Measurements from ENCODE around the gene KRI1. TPM values are rescaled to one million over a fixed set of nuclear protein-coding genes. Genes with fewer than 3 reads are reported as not detected.
"Not testable (repeated sequence)": the region's sequence is repeated elsewhere in the genome, so short reads cannot be mapped to it uniquely, and the experiment has no call there.

Gene KRI1
- total RNA-seq, 1 experiment from 2014 or later: 17.4 TPM

- in situ Hi-C loops (cut with HindIII; ENCODE audit: low sequenced_read_pairs); DNase-seq (ENCODE audit: low spot score): not testable (repeated sequence)
Measured at GRCh38 chr19:10526887-10527286, 38.9 kb downstream of the KRI1 start.

GRCh38 chr19:10525636-10526035 lies 40.2 kb downstream of the KRI1 start:
- in situ Hi-C loops (cut with HindIII; ENCODE audit: low sequenced_read_pairs): no loop called here
- no peak for DNase-seq (ENCODE audit: low spot score)

DNA sequence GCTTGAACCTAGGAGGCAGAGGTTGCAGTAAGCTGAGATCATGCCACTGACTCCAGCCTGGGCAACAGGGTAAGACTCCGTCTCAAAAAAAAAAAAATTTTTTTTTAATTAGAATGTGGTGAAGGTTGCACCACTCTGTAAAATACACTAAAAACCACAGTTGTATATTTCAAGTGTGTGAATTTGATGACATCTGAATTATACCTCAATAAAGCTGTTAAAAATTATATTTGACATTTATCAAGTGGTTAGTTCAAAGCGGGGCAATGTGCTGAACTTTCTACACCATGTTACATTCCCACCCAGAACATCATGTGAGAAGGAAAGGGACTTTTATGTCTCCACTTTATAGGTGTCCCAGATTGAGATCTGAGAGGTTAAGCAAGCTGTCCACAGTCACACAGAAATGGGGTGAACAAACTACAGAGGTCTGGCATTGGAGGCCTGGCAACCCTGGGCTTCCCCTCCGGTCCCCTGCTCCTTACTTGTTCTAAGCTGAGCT lies 42.6 kb downstream of the KRI1 start:
- in situ Hi-C loops (cut with HindIII; ENCODE audit: low sequenced_read_pairs): no loop called here
- DNase-seq (ENCODE audit: low spot score): no peak

DNA sequence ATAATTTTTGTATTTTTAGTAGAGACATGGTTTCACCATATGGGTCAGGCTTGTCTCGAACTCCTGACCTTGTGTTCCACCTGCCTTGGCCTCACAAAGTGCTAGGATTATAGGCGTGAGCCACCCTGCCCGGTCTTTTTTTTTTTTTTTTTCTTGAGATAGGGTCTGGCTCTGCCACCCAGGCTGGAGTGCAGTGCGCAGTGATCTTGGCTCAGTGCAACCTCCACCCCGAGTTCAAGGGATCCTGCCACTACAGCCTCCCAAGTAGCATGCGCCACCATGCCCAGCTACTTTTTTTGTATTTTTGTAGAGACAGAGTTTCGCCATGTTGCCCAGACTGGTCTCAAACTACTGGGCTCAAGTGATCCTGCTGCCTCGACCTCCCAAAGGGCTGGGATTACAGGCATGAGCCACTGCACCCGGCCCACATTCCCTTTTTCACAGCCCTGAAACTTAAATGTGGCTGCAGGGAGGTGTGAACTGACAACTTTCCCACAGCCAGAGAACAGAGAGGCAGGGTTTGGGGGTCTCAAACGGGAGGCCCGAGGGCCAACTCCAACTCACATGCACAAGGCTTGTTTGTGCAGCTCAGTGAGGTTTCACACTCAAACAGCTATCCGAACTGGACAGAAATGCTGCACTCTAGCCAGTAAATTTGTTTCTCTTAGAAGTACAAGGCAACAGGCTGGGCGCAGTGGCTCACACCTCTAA lies 44.2 kb downstream of the KRI1 start:
- in situ Hi-C loops (cut with HindIII; ENCODE audit: low sequenced_read_pairs): no loop called here

DNA sequence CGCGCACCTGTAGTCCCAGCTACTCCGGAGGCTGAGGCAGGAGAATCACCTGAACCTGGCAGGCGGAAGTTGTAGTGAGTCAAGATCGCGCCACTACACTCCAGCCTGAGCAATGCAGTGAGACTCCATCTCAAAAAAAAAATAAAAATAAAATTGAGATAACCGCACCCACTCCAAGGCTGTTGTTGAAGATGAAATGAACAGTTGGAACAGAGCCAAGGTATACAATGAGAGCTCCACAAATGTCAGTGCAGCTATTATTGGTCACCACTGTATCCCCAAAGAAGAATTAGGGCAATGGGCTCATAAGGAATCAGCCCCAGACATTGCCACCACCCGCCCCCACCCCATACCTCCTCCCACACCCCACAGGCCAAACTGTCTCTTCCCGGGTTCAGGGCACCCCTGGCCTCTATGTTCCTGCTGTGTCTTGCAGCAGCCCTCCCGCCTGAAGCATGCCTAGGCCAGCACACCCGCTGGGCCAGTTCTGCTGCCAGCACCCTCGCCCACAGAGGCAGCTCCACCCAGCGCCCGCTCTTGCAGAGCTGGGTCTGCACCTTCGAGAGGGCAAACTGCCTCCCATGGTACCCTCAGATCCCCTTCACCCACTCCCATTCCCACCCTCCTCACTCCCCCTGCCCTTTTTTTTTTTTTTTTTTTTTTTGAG lies 45.0 kb downstream of the KRI1 start:
- in situ Hi-C loops (cut with HindIII; ENCODE audit: low sequenced_read_pairs): no loop called here
- no peak for DNase-seq (ENCODE audit: low spot score)

More for the DNA sequence above, 44.2 kb downstream of the KRI1 start:
- no peak for DNase-seq (ENCODE audit: low spot score)

DNA sequence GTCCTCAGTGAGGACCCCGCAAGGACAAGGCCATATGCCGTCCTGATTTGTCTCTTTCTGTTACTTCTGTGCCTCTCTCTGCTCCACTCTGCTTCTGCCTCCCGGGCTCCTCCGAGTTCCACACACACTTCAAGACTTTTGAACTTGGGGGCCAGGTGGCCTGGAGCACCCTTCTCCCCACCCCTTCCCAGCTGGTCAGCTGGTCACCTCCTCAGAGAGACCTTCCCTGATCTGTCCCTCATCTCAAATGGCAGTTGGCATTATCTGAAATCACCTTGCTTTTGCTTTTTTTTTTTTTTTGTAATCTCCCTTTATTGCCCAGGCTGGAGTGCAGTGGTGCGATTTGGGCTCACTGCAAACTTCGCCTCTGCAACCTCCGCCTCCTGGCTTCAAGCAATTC lies 46.4 kb downstream of the KRI1 start:
- in situ Hi-C loops (cut with HindIII; ENCODE audit: low sequenced_read_pairs): no loop called here
- no peak for DNase-seq (ENCODE audit: low spot score)

DNA sequence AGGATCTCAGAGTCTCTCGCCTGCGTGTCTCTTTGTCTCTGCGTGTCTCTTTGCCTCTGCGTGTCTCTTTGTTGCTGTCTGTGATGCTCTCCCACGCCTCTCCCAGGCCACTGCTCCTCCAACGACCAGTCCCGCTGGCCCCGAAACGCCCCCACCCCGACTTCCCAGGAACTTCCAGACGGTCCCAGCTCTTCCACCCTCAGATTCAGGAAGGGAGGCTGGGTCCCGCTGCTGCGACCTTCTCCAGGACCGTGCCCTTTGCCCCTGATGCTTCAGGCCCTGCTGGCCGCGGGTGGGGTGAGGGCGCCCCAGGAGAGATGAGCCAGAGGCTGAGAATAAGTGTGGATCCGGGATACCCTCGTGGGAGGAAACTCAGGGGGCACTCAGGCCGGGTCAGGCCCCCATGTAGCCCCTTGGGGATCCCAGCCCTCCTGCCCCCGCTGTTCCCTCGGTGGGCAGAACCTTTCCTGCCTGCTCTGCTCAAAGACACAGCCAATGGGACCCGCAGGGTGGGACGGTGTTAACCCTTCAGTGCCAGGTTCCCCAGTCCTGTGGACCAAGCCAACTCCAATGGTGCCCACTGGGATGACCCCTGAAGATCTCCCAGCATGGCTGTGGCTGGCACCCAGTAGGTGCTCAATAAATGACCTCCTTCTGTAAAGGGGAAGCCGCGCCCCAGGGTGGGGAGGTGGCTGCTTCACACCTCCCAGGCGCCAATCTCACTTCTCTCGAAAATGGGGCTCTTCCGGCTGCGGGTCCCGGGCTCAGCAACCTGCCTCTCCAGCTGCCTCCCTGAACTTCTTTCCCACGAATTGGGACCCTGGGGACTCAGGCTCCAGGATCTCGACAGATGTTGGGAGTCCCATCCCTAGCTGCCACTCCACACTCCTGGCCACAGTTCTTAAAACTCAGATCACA lies 47.1 kb downstream of the KRI1 start:
- in situ Hi-C loops (cut with HindIII; ENCODE audit: low sequenced_read_pairs): no loop called here
- DNase-seq (ENCODE audit: low spot score): no peak

DNA sequence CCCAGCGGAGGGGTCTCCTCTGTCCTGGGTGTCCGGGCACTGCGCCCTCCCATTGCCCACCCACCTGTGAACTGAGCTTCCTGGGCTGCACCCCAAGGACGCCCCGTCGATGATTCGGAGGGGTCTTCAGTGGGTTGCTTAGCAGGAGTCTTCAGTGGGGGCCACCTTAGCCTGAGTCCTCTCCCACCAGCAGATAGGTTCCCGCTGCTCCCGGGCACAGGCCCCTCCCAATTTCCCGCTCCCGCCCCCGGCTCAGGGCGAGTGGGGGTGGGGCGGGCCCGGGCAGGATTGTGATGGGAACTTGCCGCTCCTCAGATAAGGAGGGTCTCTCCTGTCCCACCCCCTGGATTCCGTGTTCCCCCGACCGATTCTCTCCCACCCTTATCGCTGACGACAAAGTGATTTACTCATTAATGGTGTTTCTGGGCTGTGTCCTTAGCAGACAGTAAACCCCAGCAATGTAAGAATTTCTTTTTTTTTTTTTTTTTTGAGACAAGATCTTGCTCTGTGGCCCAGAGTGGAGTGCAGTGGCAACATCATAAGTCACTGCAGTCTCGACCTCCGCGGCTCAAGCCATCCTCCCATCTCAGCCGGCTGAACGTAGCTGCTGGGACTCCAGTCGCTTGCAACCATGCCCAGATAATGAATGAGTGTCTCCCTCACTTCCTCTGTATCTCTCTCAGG lies 47.9 kb downstream of the KRI1 start:
- peak; percentile 14 for DNase-seq (ENCODE audit: low spot score)
- in situ Hi-C loops (cut with HindIII; ENCODE audit: low sequenced_read_pairs): no loop called here

DNA sequence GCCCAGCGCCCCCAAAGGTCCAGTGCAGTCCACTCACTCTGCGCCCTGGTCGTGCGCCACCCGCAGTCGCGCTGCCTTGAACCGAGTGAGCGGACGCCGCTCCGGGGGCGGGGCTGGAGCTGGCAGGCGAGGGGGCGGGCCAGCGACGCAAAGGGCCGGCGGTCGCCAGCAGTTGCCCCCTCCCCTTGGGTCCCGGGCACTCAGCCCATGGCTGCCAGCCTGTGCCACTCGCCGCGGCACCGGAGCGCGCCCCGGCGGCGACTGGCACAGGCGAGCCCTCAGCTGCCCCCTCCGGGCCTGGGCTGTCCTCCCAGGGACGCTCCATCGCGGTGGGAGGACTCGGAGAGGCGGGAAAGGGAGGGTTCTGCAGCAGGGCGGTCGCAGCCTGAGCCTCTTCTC lies 48.5 kb downstream of the KRI1 start, which contains the start of gene S1PR5:
TSS of gene S1PR5 (minus strand) at position 87 of the 399 bp plus-strand sequence. CDS start 2,436 bp downstream, outside the sequence.
- peak; percentile 5 for DNase-seq (ENCODE audit: low spot score)

DNA sequence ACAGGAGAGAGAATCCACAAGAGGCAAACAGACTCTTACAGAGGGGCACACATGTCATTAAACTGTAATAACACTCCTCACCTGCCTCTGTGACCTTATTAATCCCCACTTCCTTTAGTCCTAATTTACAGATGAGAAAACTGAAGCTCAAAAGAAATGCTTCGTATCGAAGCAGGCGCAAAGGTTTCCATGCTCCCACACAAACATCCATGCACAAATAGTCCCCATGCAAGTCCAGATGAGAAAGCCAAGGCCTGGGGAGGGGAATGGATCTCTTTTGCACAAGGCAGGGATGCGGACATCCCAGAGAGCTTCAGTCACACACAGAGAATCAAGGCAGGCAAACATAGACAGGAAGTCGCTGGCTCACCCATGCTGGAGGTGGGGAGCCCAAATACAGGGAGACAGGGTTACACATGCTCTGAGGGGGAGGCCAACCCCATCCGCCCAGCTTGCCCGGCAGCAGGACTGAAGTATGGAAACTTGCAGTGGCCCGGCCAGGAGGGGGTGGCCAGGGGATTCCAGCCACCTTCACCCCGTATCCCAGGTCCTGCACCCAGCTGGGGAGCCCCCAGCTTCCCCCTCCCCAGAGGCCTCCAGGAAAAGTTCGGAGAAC lies 49.0 kb downstream of the KRI1 start:
- in situ Hi-C loops (cut with HindIII; ENCODE audit: low sequenced_read_pairs): no loop called here
- DNase-seq (ENCODE audit: low spot score): no peak

More for the DNA sequence above, 48.5 kb downstream of the KRI1 start, which contains the start of gene S1PR5:
- in situ Hi-C loops (cut with HindIII; ENCODE audit: low sequenced_read_pairs): no loop called here

- DNase-seq (ENCODE audit: low spot score): no peak
- in situ Hi-C loops (cut with HindIII; ENCODE audit: low sequenced_read_pairs): no loop called here
Measured at GRCh38 chr19:10516064-10516385, 49.8 kb downstream of the KRI1 start.

- DNase-seq (ENCODE audit: low spot score): no peak
Measured at GRCh38 chr19:10514211-10515145, 51.3 kb downstream of the KRI1 start.

DNA sequence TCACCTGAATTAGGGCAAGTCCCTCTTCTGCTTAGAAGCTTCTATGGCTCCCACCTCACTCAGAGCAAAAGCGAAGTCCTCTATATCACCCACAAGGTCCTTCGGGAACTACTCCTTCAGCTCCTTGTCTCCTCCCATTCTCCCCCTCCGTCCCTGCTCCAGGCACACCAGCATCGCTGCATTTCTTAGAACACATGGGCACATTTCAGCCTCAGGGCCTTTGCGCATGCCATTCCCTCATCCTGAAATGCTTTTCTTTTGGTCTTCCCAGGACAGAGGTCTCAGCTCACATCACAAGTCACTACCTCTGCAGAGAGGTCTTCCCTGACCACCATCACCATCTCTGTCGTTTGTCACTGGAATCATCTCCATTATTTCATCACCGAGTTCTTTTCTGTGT lies 52.6 kb downstream of the KRI1 start:
- in situ Hi-C loops (cut with HindIII; ENCODE audit: low sequenced_read_pairs): no loop called here
- no peak for DNase-seq (ENCODE audit: low spot score)

More at GRCh38 chr19:10514211-10515145, 51.3 kb downstream of the KRI1 start:
- in situ Hi-C loops (cut with HindIII; ENCODE audit: low sequenced_read_pairs): no loop called here

DNA sequence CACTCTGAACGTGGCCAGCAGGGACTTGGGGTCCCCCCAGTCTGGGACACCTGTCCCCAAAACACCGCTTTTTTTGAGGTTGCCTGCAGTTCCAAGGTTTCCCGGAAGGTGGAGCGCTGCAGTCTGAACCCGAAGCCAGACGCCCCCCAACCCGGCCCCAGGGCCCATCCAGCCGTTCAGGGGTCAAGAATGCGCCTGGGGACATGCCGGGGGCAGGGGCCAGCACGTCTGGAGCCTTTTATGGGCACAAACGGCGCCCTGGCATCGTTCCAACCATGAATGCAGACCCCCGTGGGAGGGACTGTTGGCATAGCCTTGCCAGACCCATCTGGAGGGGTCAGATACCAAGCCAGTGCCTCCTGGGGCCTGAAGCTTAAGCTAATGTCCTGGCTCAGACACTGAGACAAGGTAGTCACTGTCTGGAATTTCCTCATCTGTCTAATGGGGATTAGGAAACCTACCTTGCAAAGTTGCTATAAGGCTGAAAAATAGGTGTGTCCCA lies 55.5 kb downstream of the KRI1 start:
- DNase-seq (ENCODE audit: low spot score): peak; percentile 5

GRCh38 chr19:10508707-10509106 lies 57.1 kb downstream of the KRI1 start:
- in situ Hi-C loops (cut with HindIII; ENCODE audit: low sequenced_read_pairs): no loop called here

More for the DNA sequence above, 55.5 kb downstream of the KRI1 start:
- in situ Hi-C loops (cut with HindIII; ENCODE audit: low sequenced_read_pairs): no loop called here

DNA sequence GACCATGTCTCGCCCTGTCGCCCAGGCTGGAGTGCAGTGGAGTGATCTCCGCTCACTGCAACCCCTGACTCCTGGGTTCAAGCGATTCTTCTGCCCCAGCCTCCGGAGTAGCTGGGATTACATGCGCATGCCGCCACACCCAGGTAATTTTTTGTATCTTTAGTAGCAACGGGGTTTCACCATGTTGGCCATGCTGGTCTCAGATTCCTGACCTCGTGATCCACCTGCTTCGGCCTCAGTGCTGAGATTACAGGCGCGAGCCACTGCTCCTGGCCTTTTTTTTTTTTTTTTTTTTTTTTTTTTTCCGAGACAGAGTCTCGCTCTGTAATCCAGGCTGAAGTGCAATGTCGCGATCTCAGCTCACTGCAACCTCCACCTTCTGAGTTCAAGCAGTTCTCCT lies 57.8 kb downstream of the KRI1 start:
- in situ Hi-C loops (cut with HindIII; ENCODE audit: low sequenced_read_pairs): no loop called here
- no peak for DNase-seq (ENCODE audit: low spot score)

More at GRCh38 chr19:10508707-10509106, 57.1 kb downstream of the KRI1 start:
- no peak for DNase-seq (ENCODE audit: low spot score)

DNA sequence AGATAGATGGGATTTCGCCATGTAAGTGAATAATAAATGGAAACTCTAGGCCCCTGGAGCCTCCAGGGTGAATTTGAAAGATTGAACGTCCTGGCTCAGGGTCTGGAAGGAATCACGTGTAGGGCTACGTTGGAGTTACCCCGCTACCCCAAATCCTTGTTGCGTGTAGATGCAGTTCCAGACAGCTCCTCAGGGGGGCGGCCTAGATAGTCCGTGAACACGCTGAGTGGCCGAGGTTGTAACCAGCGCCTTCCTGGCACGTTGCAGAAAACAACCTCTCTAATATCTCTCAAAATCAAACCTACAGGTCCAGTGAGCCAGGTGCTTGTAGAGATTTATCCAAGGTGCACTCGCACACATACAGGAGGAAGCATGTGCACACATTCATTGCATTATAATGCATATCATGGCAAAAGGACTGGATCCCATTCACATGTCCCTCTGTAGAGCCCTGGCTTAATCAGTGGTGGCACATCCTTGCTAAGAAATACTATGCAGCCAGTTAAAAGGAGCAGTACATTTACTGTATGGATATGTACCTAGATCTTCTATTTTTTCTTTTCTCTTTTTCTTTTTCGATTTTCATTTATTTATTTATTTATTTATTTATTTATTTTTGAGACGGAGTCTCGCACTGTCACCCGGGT lies 60.1 kb downstream of the KRI1 start:
- in situ Hi-C loops (cut with HindIII; ENCODE audit: low sequenced_read_pairs): no loop called here
- peak; percentile 52 for DNase-seq (ENCODE audit: low spot score)
